ENCODE results near the gene NPNT.

The NPNT gene

DNA sequence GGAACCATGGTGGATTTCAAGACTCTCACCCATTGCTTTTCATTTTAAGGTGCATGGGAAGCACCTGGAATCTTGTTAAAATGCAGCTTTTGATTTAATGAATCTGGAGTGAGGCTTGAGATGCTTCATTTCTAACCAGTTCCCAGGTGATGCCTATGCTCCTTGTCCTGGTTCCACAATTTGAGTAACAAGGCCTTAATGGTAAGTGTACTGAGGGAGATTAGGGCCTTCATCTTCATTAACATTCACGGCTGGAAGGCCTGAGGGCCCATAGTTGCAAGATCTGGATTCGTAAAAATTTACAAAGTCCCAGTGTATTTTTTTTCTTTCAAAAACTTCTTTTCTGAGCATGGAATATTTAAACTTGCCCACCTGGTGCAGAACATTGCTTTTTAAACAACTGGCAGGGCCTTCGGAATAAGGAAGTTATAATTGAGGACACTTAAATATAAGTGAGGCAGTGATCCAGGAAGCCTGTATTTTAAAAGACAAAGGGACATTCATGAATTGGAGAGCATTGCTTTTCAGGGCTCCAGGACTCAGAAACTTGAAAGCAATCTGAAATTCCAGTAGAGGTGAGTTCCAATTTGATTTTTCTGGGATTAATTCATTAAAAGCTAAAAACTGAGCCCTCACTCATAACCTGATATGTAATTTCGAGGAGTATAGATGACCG, 77.8 kb downstream of the NPNT start:
- DNase-seq, result no peak

DNA sequence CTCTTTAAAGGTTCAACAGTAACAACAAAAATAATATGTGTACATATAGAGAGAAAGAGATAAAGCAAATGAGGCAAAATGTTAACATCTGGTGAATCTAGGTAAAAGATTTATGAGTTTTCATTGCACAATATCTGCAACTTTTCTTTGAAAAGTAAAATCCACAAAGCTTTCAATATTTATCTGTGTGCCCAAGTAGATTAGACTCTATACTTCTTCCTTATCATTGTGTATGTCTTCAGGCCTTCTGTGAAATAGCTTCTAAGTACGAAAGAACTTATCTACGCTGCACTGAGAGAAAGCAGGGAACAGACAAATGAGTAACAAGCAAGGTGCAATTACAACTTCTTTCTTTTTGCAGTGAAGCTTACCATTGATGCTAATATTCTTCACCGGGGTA, 81.6 kb downstream of the NPNT start:
- no peak for DNase-seq

DNA sequence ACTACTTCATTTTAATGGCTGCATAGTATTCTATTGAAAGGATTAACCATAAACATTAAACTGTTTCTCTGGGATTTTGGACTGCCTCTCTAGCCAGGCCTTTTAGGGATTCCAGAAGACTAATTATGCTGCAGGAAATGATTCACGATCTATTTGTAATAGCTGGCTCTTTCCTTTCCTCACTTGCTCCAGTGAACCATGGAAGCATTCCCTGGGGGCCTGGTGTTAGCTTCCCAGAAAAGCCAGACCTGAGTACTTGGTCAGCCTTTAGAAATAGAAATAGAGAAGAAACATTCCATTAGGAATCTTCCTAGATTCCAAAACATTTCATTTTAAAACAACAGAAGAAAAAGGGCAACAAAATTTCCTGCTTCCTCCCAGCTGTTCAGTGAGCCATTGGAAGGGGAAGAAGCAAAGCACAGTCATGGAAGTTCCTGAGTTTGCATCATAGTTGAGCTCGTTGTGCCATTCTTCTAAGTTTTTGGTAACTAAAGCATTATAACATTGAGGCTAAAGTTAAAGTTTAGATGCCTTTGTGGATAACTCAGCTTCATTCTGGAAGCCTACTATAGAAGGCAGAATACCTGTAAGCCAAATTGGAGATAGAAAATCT, 83.5 kb downstream of the NPNT start:
- DNase-seq, result peak; percentile 95

DNA sequence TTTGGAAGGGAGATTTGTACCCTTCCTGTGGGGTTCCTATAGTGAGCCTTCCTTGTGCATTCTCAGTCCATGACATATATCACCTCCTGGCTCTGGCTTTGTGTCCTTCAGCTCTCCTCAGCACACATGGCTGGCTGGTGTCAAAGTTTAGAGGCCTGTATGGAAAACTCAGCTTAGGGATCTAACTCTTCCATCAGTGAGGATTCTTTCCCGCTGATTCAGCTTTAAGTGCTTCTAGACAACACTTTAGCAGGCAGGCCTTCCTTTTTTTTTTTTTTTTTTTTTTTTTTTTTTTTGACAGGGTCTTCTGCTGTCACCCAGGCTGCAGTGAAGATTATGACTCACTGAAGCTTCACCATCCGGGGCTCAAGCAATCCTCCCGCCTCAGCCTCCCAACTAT, 84.2 kb downstream of the NPNT start:
- DNase-seq, result peak; percentile 68

- DNase-seq, result no peak
These were observed 93.4 kb downstream of the NPNT start for GRCh38 chr4:105988671-105989070.

DNA sequence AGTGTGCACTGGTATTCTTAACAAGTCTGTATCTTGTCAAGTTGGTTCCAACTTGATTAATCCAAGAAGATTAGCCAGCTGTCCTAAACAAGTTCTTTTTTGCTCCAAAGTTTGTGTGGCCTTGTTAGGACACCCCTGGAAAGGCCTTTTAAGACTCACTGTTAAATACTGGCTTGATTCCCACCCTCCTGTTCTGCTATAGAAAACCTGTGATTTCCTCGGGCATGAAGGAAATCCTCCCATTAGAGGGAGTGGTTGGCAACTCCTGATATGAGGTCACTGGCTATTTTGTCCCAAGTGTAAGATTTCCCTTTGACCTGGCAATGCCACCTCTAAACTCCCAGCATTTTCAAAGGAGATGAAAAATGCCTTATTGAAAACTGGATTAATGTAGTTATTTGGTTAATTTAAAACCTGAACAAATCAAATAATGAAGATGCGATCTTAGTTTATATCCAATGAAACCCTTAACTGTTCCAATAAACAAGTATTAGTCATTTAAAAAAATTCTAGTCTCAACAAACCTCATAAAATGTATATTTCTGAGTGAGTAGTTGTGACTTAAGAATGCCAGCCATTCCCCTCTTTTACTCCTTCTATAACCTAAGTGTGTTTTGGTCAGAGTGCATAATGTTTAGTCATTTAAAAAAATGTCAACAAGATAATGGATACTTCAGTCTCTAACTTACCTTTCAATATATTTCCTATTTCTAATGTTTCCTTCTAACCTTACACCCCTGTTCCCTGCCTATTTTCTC, 94.4 kb downstream of the NPNT start:
- DNase-seq, result no peak

DNA sequence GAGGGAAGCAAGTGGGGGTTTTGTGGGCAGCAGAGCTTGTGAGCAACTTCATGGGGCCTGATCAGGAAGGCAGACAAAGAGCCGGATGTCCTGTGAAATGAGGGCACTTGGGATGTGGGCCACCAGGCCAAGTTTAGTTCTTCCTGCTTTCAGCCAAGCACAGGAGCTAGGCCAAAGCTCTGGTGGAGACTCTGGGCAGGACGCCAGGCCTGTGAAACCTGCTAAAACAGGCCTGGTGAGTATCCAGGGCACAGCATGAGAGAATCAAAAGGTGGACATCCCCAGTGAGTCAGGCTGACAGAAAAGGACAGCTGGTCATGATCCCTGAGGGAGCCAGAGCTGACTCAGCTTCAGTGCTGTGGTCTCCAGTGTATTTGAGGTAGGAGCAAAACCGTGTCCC, 95.7 kb downstream of the NPNT start:
- DNase-seq, result peak; percentile 47

GRCh38 chr4:105991726-105992125, 96.5 kb downstream of the NPNT start:
- no peak for DNase-seq

- no peak for DNase-seq
These were observed 97.5 kb downstream of the NPNT start for GRCh38 chr4:105992641-105993305.

DNA sequence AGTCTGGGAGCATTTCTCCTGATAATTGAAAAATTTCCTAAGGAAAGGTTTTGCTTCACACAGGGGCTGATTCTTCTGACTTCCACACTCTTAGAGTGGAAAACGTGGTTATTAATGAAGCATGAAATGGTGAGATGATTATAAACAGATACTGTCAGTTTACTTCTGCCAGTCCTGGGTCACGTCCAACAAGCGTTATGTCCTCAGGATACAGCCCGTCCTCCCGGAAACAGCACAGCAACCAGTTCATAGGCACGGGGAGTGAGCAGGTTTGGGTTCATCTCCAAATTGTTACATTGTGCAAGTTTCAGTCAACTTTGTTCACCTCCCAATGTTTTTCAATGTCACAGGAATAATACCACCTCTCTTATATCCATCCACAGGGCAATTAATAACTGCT, 98.8 kb downstream of the NPNT start:
- no peak for DNase-seq

DNA sequence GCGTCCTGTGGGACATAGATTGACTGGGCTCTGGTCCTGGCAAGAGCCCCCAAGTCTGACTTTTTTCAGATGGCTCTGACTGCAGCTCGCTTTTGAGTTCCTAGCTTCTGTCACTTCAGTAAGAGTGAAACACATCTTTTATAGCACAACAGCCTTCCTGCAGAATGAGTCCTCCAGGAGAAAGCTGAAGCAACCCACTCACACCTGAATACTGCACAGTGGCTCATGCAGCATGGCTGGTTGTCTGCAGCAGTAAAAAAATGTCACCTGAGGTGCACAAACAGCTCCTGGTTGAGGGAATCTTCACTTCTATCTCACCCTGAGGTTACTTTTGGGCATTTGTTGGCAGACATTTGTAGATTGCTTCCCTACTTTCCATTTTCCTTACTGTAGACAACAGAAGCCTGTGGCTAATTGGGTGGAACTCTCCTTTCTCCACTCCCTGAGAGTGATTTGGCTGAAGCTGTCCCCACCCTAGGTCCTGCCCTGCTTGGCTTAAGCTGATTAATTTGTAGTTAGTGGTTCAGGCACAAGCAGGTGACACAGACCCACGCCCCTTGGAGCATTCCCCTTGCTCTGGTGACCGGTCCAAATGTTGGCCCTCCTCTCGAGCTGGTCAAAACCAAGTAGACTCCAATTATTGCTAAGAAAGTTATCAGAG, 99.7 kb downstream of the NPNT start:
- DNase-seq, result no peak

DNA sequence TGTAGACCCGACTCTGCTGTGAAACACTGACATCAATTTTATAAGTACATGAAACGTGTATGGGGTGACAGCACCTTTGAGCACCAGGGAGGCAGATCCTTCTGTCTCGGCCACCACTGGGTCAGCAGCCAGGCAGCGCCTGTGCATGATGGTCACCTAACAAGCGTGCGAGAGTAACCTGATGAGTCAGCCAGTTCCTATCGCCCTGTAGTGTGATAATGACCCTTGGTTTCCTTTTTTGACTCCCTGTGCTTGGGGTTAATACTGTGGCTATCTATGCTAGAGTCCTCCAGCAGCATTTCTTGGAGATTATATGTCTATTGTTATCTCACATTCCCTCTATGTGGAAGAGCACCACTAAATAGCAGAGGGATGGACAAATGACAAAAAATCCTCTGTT, 101.6 kb downstream of the NPNT start:
- DNase-seq, result no peak

GRCh38 chr4:105998171-105999063, 103.1 kb downstream of the NPNT start:
- no peak for DNase-seq

- no peak for DNase-seq
These were observed 107.7 kb downstream of the NPNT start for GRCh38 chr4:106002994-106003393.

DNA sequence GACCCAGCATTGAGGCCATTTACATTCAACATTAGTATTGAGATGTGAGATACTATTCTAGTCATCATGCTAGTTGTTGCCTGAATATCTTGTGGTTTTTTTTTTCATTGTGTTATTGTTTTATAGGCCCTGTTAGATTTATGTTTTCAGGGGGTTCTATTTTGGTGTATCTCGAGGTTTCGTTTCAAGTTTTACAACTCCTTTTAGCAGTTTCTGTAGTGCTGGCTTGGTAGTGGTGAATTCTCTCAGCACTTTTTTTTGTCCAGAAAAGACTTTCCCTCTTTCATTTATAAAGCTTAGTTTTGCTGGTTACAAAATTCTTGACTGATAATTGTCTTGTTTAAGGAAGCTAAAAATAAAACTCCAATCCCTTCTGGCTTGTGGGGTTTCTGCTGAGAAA, 115.5 kb downstream of the NPNT start:
- no peak for DNase-seq

DNA sequence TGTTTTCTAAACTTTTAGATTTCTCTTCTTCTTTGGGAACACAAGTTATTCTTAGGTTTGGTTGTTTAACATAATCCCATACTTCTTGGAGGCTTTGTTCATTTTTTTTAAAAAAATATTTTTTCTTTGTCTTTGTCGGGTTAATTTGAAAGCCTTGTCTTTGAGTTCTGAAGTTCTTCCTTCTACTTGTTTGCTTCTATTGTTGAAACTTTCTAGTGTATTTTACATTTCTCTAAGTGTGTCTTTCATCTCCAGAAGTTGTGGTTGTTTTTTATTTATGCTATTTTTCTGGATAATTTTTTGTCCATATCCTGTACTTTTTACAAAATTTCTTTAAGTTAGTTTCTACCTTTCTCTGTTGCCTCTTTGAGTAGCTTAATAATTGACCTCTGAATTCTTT, 116.1 kb downstream of the NPNT start:
- DNase-seq, result no peak

- no peak for DNase-seq
These were observed 122.7 kb downstream of the NPNT start for GRCh38 chr4:106017975-106018374.

DNA sequence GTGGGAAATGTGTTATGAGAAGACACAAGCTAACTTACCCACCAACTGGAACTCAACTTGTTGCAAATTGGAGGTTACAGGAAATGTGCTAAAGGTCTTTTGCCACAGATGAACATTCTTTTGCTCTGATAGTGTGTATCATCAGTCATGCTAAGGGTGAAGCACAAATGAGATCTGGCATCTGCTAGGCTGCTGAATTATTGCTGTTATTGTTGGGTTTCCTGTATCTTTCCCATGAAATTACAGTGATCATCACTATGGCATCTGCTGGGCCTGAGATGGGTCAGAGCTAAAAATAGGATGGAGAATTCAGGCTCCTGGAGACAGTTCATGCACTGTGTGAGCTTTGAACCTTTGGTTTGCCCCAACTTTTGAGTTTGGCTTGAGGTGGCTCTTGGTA, 124.5 kb downstream of the NPNT start:
- peak; percentile 83 for DNase-seq

All from fibroblast of skin of back (primary cell).